Omental fat pad (tissue), 4 donors: Measurements from ENCODE around the gene LRP8. TPM values are rescaled to one million over a fixed set of nuclear protein-coding genes. Genes with fewer than 3 reads are reported as not detected.

Experiments
- ATAC-seq: fragments of 150-250 bp; one replicate; pipeline ENCODE4 v1.9.1; 2016; ENCODE audit warnings: mild to moderate bottlenecking, moderate library complexity; ENCODE audit not compliant: low FRiP score
- DNase-seq: peaks from one replicate; pipeline ENCODE4 v3.0.0-alpha.2; 2019; ENCODE audit warnings: low spot score
- total RNA-seq, 4 donors: library from RNA; depleted of rRNA; stranded (reverse); fragments of >200 nt; gene quantifications; one replicate each; pipeline ENCODE4 v1.1.0, GENCODE V29; 2016
- TF ChIP-seq, protein P1 (sequence below), 3 donors: fragments of 450-650 bp; IDR thresholded peaks; one replicate each; pipeline ENCODE4 v1.5.1; 2016 to 2017; ENCODE audit warnings: antibody characterized with exemption in 3 of 3, mild to moderate bottlenecking in 3 of 3, moderate library complexity in 2 of 3

LRP8 gene
- total RNA-seq, 4 donors from 2014 or later: 1.6 to 22.0 (median 7.4) TPM

DNA sequence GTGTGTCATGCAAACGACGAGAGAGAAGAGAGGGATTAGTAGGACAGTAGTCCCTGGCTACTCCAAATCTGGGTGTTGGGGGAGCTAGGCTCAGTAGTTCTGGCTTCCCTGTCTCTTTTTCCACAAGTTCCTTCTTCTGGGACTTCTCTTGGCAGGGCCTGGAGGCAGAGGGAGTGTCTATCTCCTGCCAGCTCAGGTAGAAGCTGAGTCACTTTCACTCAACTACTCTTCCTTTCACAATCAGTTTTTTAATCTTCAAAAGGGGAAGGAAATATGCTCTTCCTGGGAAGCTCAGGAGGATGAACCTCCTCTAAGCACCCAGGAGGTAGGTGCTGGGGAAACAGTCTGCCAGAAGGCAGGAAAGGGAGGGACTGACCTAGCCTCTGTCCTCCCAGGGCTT is 54.3 kb downstream of the LRP8 start:
- DNase-seq (no peak), ATAC-seq (no peak)
- TF ChIP-seq, protein P1, sequence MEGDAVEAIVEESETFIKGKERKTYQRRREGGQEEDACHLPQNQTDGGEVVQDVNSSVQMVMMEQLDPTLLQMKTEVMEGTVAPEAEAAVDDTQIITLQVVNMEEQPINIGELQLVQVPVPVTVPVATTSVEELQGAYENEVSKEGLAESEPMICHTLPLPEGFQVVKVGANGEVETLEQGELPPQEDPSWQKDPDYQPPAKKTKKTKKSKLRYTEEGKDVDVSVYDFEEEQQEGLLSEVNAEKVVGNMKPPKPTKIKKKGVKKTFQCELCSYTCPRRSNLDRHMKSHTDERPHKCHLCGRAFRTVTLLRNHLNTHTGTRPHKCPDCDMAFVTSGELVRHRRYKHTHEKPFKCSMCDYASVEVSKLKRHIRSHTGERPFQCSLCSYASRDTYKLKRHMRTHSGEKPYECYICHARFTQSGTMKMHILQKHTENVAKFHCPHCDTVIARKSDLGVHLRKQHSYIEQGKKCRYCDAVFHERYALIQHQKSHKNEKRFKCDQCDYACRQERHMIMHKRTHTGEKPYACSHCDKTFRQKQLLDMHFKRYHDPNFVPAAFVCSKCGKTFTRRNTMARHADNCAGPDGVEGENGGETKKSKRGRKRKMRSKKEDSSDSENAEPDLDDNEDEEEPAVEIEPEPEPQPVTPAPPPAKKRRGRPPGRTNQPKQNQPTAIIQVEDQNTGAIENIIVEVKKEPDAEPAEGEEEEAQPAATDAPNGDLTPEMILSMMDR (IDR thresholded peaks at IDR 0.05): no peak

- DNase-seq (no peak), ATAC-seq (no peak)
- TF ChIP-seq, protein P1 (IDR thresholded peaks at IDR 0.05): no peak
Observed at GRCh38 chr1:53272349-53272748, 55.5 kb downstream of the LRP8 start.

- TF ChIP-seq, protein P1 (IDR thresholded peaks at IDR 0.05): no peak
- DNase-seq (no peak), ATAC-seq (no peak)
Observed at GRCh38 chr1:53271446-53272090, 56.3 kb downstream of the LRP8 start.

- TF ChIP-seq, protein P1 (IDR thresholded peaks at IDR 0.05): no peak
- ATAC-seq: no peak
- no peak for DNase-seq
Observed at GRCh38 chr1:53270873-53271272, 57.0 kb downstream of the LRP8 start.

DNA sequence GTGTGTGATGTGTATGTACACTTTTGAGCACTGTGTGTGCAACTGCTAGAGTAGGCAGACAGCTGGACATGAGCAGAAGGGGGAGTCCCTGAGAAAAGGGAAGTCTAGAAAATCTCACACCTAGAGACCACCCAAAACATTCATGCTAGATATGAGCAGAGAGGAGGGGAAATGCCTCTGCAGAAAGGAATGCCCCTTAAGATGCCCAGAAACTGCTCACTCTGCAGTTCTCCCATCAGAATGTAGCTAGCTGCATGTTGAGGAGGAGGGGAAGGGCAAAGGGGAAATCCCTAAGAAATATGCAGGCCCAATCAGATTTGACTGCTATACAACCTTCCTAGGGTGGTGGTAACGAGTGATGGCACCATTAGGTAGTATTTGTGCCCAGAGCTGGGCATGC is 57.8 kb downstream of the LRP8 start:
- TF ChIP-seq, protein P1 (IDR thresholded peaks at IDR 0.05): no peak
- DNase-seq (no peak), ATAC-seq (no peak)

DNA sequence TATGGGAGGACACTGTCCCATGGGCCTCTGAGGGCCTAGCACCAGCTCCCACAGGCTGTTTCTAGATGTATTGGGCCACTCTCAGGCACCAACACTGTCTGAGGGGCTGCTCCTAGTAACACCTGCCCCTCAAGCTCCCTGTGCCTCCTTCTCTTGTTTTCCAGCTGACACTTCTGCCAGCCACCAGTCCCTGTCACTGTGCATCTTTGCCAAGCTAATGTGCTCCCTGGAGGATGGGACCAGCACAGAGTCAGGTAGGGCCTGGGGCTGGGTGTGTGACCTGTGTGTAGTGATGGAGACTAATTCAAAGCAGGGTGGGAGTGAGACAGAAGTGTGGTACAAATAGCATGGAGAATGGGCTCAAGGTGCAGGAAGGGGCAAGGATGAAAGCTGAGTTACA is 60.1 kb downstream of the LRP8 start:
- no peak for ATAC-seq
- TF ChIP-seq, protein P1 (IDR thresholded peaks at IDR 0.05): no peak
- DNase-seq: no peak

DNA sequence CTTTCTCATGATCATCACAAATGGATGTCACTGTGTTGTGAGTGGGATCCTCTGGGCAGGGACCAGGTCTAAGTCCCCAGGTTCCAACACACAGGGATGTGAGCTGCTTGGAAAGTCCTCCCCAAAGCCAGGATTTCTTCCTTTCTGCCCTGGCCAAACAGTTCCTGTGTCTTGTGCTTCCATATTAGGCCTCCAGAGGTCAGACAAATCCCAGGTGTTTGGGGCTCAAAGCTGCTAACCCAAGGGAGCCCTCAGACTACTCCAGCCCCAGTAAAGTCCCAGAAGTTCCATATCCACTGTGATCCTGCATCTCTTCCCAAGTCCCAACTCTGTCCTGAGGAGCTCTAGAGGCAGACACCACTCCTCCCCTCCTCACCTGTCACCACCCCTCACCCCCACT is 61.8 kb downstream of the LRP8 start:
- no peak for ATAC-seq
- TF ChIP-seq, protein P1 (IDR thresholded peaks at IDR 0.05): no peak
- DNase-seq: no peak
